Memory B cell (primary cell): ENCODE results near the gene DGKI.
"Not testable (repeated sequence)": the region's sequence is repeated elsewhere in the genome, so short reads cannot be mapped to it uniquely, and the experiment has no call there.

Source experiments
- ATAC-seq: fragments of 150-1000 bp; cut with Tn5 transposase; 2 replicates; pipeline ENCODE4 v1.10.0; 2021; ENCODE audit warnings: low read depth, mild to moderate bottlenecking, moderate library complexity
- DNase-seq, 2 donors: peaks; one replicate each; pipeline ENCODE4 v3.0.0; 2022; ENCODE audit warnings: low spot score in 2 of 2
- H3K27ac Mint-ChIP-seq: one replicate; pipeline ENCODE4 v1.8.0; 2022; ENCODE audit warnings: mild to moderate bottlenecking, moderate library complexity, mixed read lengths
- H3K27me3 Mint-ChIP-seq: one replicate; pipeline ENCODE4 v1.8.0; 2022; ENCODE audit warnings: mixed read lengths
- H3K36me3 Mint-ChIP-seq: one replicate; pipeline ENCODE4 v1.8.0; 2022; ENCODE audit warnings: mild to moderate bottlenecking, mixed read lengths
- H3K4me1 Mint-ChIP-seq: one replicate; pipeline ENCODE4 v1.8.0; 2022; ENCODE audit warnings: mixed read lengths
- H3K4me3 Mint-ChIP-seq: one replicate; pipeline ENCODE4 v1.8.0; 2022; ENCODE audit warnings: mild to moderate bottlenecking, moderate library complexity, mixed read lengths
- H3K9me3 Mint-ChIP-seq: one replicate; pipeline ENCODE4 v1.8.0; 2022; ENCODE audit warnings: mixed read lengths

The DGKI gene

GRCh38 chr7:137469191-137469811 lies 377.5 kb downstream of the DGKI start:
- H3K36me3 Mint-ChIP-seq: no peaks in the 10 kb centered on the region
- H3K4me1 Mint-ChIP-seq: no peaks in the 10 kb centered on the region
- H3K27ac Mint-ChIP-seq: no peak overlapping the region
- H3K9me3 Mint-ChIP-seq: no peaks in the 10 kb centered on the region
- no peak for DNase-seq
- no peaks in the 10 kb centered on the region for H3K27me3 Mint-ChIP-seq
- no peak for ATAC-seq
- H3K4me3 Mint-ChIP-seq: no peak overlapping the region

DNA sequence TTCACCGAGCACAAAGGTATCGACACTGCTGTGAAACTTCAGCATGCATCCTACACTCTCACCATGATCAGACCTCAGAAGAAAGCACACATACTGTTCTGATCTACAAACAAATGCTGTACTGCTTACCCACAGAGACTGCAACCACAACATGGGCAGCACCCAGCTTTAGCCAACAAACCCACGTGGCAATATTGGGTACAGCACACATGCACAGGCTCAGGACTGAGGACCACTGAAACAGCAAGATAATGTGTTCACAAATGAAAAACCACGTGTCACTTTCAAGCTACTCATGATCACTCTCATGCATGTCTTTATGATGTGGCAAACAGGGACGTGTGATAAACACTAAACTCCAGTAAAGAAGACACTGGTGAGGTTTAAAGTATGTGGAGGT lies 383.9 kb downstream of the DGKI start:
- no peak overlapping the region for H3K4me3 Mint-ChIP-seq
- DNase-seq: no peak
- H3K27ac Mint-ChIP-seq: no peak overlapping the region
- no peak for ATAC-seq
- no peaks in the 10 kb centered on the region for H3K9me3 Mint-ChIP-seq
- H3K36me3 Mint-ChIP-seq: no peaks in the 10 kb centered on the region
- H3K27me3 Mint-ChIP-seq: peaks cover 1% of the 10 kb centered on the region
- no peaks in the 10 kb centered on the region for H3K4me1 Mint-ChIP-seq

DNA sequence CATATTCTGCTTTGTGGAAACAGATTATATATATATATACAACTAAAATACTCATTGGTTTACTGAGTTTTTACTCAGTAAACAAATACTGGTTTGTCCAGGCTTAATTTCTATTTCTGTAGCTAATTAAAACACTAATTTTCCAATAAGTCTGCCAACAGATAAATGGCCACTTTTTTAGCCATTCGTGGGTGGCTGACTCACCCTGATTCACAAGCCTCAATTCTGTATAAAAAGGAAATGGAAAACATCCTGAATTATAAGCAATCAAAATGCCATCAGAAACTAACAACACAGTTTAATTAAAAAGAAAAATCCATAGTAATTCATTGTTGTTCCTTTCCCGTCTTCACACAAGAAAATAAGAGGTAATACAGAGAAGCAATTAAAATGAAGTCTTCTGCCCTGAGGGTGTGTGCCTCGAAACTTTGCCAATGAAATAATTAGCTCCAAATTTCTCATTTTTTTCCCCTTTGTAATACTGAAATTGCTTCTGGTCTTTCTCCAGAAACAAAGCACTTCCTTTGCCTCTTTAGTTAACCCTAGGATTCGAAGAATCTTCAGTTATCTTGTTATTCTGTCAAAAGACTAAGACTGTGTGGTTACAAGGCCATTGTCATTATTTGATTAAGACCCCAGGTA lies 384.6 kb downstream of the DGKI start:
- Mint-ChIP-seq H3K9me3 (no peaks in the 10 kb centered on the region), H3K27ac (no peak overlapping the region), H3K4me3 (no peak overlapping the region), H3K27me3 (peaks cover 1% of the 10 kb centered on the region), H3K36me3 (no peaks in the 10 kb centered on the region), H3K4me1 (no peaks in the 10 kb centered on the region)
- ATAC-seq: no peak
- no peak for DNase-seq

GRCh38 chr7:137458399-137458798 lies 388.4 kb downstream of the DGKI start:
- DNase-seq (no peak), ATAC-seq (no peak)
- no peak overlapping the region for H3K4me3 Mint-ChIP-seq
- no peaks in the 10 kb centered on the region for H3K36me3 Mint-ChIP-seq
- no peaks in the 10 kb centered on the region for H3K9me3 Mint-ChIP-seq
- peaks cover 3% of the 10 kb centered on the region for H3K27me3 Mint-ChIP-seq
- peaks cover 2% of the 10 kb centered on the region for H3K4me1 Mint-ChIP-seq
- no peak overlapping the region for H3K27ac Mint-ChIP-seq

DNA sequence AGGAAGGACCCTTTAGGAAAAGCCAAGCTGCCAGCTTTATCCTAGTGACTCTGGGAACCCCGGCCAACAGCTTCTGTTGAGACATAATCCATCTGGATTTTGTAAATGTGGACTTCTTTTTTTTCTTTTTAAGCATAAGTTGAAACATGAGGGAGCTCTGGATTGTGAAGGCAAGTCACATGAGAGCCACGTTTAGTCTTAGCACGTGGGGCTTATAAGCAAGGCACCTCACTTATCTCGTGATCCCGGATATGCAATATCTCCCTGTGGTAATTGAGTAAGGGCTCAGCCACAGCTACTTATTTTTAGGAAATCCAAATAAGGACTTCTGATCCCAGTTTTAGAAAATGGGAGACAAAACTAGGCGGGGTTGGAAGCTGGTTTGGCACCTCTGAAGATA lies 392.0 kb downstream of the DGKI start:
- H3K9me3 Mint-ChIP-seq: no peaks in the 10 kb centered on the region
- H3K27ac Mint-ChIP-seq: no peak overlapping the region
- no peak overlapping the region for H3K4me3 Mint-ChIP-seq
- H3K36me3 Mint-ChIP-seq: no peaks in the 10 kb centered on the region
- ATAC-seq (no peak), DNase-seq (no peak)
- H3K27me3 Mint-ChIP-seq: peaks cover 3% of the 10 kb centered on the region
- peaks cover 2% of the 10 kb centered on the region for H3K4me1 Mint-ChIP-seq

DNA sequence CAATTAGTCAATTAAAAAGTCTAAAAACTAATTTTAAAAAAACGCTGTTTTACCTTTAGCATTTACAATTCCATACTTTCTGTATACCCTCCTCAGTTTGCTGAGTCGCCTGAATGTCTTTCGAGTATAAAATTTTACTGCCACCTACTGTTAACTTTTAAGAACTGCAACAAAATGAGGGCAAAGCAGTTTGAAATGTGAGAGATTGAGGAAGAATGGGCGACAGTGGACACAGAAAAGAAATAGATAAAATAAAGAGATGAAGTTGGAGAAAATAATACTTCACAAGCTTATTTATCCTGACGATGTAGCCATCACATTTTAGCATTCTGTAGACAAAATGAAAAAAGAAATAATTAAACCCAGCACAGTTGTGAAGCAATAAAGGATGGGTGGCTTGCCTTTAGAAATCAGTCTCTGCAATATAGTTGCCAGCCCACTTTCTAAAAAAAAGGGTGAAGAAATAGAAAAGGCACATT lies 392.5 kb downstream of the DGKI start:
- Mint-ChIP-seq H3K36me3 (no peaks in the 10 kb centered on the region), H3K4me1 (peaks cover 2% of the 10 kb centered on the region), H3K27me3 (peaks cover 2% of the 10 kb centered on the region), H3K27ac (no peak overlapping the region), H3K4me3 (no peak overlapping the region), H3K9me3 (no peaks in the 10 kb centered on the region)
- ATAC-seq: no peak
- peak in 1 of 2 donors; percentile 3 for DNase-seq

DNA sequence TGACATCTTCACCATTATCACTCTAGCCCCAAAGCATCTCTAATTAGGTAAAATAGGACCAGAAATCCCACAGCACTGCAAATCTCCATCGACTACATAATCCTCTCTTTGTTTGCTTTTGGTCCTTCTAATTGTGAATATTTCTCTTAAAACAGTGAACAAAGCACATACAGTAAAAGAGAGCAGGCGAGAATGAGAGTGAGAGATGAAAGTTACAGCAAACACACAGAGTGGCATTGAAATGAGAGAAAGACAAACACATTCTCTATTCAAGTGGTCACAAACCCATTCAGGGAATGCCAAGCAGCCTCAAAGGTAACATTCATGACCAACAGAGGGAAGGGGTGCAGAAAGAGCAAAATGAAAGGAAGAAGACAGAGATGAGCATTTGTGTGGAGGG lies 393.4 kb downstream of the DGKI start:
- H3K9me3 Mint-ChIP-seq: peaks cover 2% of the 10 kb centered on the region
- H3K4me1 Mint-ChIP-seq: peaks cover 2% of the 10 kb centered on the region
- DNase-seq (no peak), ATAC-seq (no peak)
- H3K27ac Mint-ChIP-seq: no peak overlapping the region
- peaks cover 3% of the 10 kb centered on the region for H3K27me3 Mint-ChIP-seq
- no peaks in the 10 kb centered on the region for H3K36me3 Mint-ChIP-seq
- no peak overlapping the region for H3K4me3 Mint-ChIP-seq

DNA sequence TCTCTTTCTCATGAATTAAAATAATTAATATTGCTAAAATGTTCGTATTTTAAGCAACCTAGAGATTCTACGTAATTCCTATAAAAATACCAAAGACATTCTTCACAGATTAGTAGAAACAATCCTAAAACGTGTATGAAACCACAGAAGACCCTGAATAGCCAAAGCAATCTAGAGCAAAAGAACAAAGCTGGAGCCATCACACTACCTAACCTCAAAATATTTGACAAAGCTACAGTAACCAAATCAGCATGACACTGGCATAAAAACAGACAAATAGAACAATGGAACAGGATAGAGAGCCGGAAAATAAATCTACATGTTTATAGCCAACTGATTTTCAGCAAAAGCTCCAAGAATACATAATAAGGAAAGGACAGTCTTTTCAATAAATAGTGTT lies 397.8 kb downstream of the DGKI start:
- no peaks in the 10 kb centered on the region for H3K36me3 Mint-ChIP-seq
- H3K4me3 Mint-ChIP-seq: no peak overlapping the region
- H3K27me3 Mint-ChIP-seq: peaks cover 1% of the 10 kb centered on the region
- DNase-seq (no peak), ATAC-seq (no peak)
- H3K4me1 Mint-ChIP-seq: peaks cover 2% of the 10 kb centered on the region
- H3K9me3 Mint-ChIP-seq: peaks cover 4% of the 10 kb centered on the region
- no peak overlapping the region for H3K27ac Mint-ChIP-seq

DNA sequence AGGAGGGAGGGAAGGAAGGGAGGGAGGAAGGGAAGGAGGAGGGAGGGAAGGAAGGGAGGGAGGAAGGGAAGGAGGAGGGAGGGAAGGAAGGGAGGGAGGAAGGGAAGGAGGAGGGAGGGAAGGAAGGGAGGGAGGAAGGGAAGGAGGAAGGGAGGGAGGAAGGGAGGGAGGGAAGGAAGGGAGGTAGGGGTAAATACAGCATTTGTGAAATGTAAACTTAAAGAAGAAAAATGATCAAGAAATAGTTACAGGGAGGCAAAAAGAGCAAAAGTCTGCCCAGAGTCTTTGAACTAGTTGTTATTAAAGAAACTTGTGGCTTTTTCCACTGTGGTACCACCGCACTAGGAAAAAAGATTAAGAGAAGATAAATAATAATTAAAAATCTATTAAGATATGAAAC lies 398.2 kb downstream of the DGKI start:
- not testable (repeated sequence) for H3K27ac Mint-ChIP-seq, H3K4me3 Mint-ChIP-seq, H3K4me1 Mint-ChIP-seq, ATAC-seq, H3K9me3 Mint-ChIP-seq, H3K36me3 Mint-ChIP-seq, H3K27me3 Mint-ChIP-seq, DNase-seq

- Mint-ChIP-seq H3K27ac (no peak overlapping the region), H3K4me3 (no peak overlapping the region)
- no peak for DNase-seq
Measured at GRCh38 chr7:137446025-137446424, 400.7 kb downstream of the DGKI start.

GRCh38 chr7:137445268-137445667 lies 401.5 kb downstream of the DGKI start:
- no peak overlapping the region for H3K27ac Mint-ChIP-seq
- DNase-seq: no peak
- H3K4me3 Mint-ChIP-seq: no peak overlapping the region
- H3K4me1 Mint-ChIP-seq: no peaks in the 10 kb centered on the region
- peaks cover 7% of the 10 kb centered on the region for H3K9me3 Mint-ChIP-seq
- no peaks in the 10 kb centered on the region for H3K36me3 Mint-ChIP-seq
- peaks cover 1% of the 10 kb centered on the region for H3K27me3 Mint-ChIP-seq
- no peak for ATAC-seq

More at GRCh38 chr7:137446025-137446424, 400.7 kb downstream of the DGKI start:
- no peak for ATAC-seq
- peaks cover 7% of the 10 kb centered on the region for H3K9me3 Mint-ChIP-seq
- H3K4me1 Mint-ChIP-seq: no peaks in the 10 kb centered on the region
- no peaks in the 10 kb centered on the region for H3K36me3 Mint-ChIP-seq
- peaks cover 1% of the 10 kb centered on the region for H3K27me3 Mint-ChIP-seq

DNA sequence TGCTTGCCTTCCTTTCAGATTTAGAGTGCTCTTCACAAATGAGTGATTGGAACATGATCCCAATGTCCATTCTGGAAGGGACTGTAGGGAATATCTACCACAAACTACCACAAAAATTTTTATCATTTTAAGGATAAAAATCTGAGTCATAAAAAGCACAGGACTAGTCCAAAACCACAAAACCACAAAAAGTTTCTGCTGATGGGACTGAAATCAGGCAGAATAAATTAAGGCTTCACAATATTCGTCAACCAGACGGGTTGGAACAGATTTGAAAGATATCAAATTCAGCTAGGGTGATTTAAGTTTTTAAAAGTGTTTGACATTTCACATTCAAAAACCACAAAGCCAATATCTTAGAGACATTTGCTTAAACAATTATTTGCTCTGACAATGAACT lies 403.2 kb downstream of the DGKI start:
- H3K4me3 Mint-ChIP-seq: no peak overlapping the region
- DNase-seq: no peak
- H3K27ac Mint-ChIP-seq: no peak overlapping the region
- no peak for ATAC-seq
- H3K9me3 Mint-ChIP-seq: peaks cover 5% of the 10 kb centered on the region
- no peaks in the 10 kb centered on the region for H3K36me3 Mint-ChIP-seq
- H3K4me1 Mint-ChIP-seq: no peaks in the 10 kb centered on the region
- H3K27me3 Mint-ChIP-seq: no peaks in the 10 kb centered on the region

DNA sequence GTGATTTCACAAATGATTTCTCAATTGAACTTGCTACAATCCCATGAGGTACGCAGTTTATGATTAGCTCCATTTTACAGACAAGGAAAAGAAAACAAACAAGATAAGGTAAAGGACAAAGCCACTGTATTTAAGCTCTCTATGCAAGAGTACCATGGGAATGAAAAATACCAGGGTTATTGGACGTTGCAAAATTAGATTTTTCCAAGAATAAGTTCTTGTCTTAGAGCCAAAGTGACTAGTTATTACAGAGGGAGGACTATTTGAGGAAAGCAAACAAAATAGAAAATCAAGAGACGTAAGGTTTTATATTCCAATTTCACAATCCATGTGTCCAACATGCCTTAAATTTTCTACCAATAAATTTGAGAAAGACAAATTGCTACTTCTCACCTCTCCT lies 405.3 kb downstream of the DGKI start:
- Mint-ChIP-seq H3K9me3 (peaks cover 4% of the 10 kb centered on the region), H3K36me3 (no peaks in the 10 kb centered on the region), H3K4me1 (no peaks in the 10 kb centered on the region), H3K4me3 (no peak overlapping the region), H3K27me3 (no peaks in the 10 kb centered on the region), H3K27ac (no peak overlapping the region)
- no peak for ATAC-seq
- no peak for DNase-seq

DNA sequence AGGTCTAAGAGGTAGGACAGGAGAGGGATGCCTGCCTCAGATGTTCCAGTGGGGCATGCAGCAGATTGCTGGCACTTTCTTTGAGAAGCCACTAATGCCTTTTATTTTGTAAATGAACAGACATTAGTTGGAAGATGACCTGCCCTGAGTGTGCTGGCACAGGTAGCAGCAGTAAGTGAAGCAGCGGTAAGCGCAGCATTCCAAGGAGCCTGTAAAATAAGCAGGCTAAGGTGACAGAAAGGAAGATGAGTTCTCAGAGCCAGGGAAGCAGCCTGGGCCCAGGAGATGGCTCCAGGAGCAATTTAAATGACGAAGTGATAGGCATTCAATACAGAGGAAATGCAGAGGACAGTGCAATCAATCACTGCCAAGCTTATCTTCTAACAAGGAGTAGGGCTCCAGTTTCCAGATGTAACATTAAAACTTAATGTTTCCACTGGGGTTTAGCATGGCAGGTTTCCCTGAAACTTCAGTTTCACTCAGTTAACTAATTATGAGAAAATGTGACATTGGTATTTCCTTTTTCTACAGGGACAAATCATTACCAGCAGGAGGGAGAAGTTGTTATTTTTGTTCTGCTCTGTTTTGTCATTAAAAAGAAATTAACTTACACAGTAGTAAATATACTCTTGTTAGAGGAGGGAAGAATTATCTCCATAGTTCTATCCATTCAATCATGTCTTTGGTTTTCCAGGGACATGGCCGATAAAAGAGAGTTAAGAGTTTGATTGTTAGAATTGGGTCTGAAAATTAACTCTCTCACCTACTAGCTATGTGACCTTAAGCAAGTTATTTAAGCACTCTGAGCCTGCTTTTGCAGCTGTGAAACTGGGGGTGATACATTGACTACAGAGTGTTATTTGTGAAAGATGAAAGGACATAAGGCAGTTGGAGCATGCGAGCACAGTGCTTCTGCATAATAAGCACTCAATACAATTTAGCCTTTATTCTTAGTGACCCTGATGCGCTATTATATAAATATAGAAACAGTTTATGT lies 406.6 kb downstream of the DGKI start:
- DNase-seq (no peak), ATAC-seq (no peak)
- Mint-ChIP-seq H3K36me3 (no peaks in the 10 kb centered on the region), H3K4me1 (no peaks in the 10 kb centered on the region), H3K4me3 (no peak overlapping the region), H3K9me3 (peaks cover 4% of the 10 kb centered on the region), H3K27ac (no peak overlapping the region), H3K27me3 (no peaks in the 10 kb centered on the region)
